GM23338 (cell line): ENCODE results near the gene KSR2. TPM values are rescaled to one million over a fixed set of nuclear protein-coding genes. Genes with fewer than 3 reads are reported as not detected.

Source experiments
- ATAC-seq: fragments of 200-7000 bp; cut with Tn5 transposase; 3 replicates; pipeline ENCODE4 v1.9.1; 2020
- DNase-seq: peaks from one replicate; pipeline ENCODE4 v3.0.0-alpha.2; 2015; ENCODE audit warnings: low spot score
- H2AFZ ChIP-seq: fragments of 200-600 bp; sonication (generic); 2 replicates; pipeline ENCODE4 v1.8.0; 2016; ENCODE audit warnings: antibody characterized with exemption, mild to moderate bottlenecking, moderate library complexity
- H3F3A ChIP-seq: fragments of 200-600 bp; sonication (generic); replicated peaks from 2 replicates; pipeline ENCODE4 v1.8.0; 2017; ENCODE audit warnings: antibody characterized with exemption, mixed run types, low read depth
- H3K27ac ChIP-seq: fragments of 200-600 bp; sonication (generic); 2 replicates; pipeline ENCODE4 v1.6.1; 2016; ENCODE audit warnings: low read depth
- H3K27me3 ChIP-seq: fragments of 200-600 bp; sonication (generic); 2 replicates; pipeline ENCODE4 v1.8.0; 2016; ENCODE audit warnings: mild to moderate bottlenecking, mixed run types, moderate library complexity; ENCODE audit not compliant: insufficient read depth
- H3K36me3 ChIP-seq: fragments of 200-600 bp; sonication (generic); 2 replicates; pipeline ENCODE4 v1.8.0; 2016; ENCODE audit warnings: mild to moderate bottlenecking; ENCODE audit not compliant: insufficient read depth
- H3K4me1 ChIP-seq: fragments of 200-600 bp; sonication (generic); 2 replicates; pipeline ENCODE4 v1.8.0; 2016; ENCODE audit warnings: mild to moderate bottlenecking, moderate library complexity; ENCODE audit not compliant: insufficient read depth
- H3K4me2 ChIP-seq: fragments of 200-600 bp; sonication (generic); 2 replicates; pipeline ENCODE4 v1.7.1; 2017; ENCODE audit warnings: mixed run types
- H3K4me3 ChIP-seq: fragments of 200-600 bp; sonication (generic); 2 replicates; pipeline ENCODE4 v1.6.1; 2016; ENCODE audit warnings: mixed run types
- H3K79me2 ChIP-seq: fragments of 200-600 bp; sonication (generic); replicated peaks from 2 replicates; pipeline ENCODE4 v1.8.0; 2017; ENCODE audit warnings: mild to moderate bottlenecking; ENCODE audit not compliant: insufficient read depth
- H3K9me2 ChIP-seq: fragments of 200-600 bp; sonication (generic); 2 replicates; pipeline ENCODE4 v1.8.0; 2017; ENCODE audit not compliant: insufficient read depth
- H4K20me1 ChIP-seq: fragments of 200-600 bp; sonication (generic); replicated peaks from 2 replicates; pipeline ENCODE4 v1.8.0; 2017; ENCODE audit warnings: mild to moderate bottlenecking; ENCODE audit not compliant: insufficient read depth
- H3K27ac Mint-ChIP-seq: 2 replicates; pipeline ENCODE4 v1.8.0; 2020; ENCODE audit warnings: inconsistent platforms, mild to moderate bottlenecking, moderate library complexity, mixed read lengths
- H3K27me3 Mint-ChIP-seq: 3 replicates; pipeline ENCODE4 v1.8.0; 2022; ENCODE audit warnings: low read depth, mild to moderate bottlenecking, moderate library complexity, mixed read lengths, inconsistent platforms; ENCODE audit not compliant: insufficient read depth, poor library complexity
- H3K36me3 Mint-ChIP-seq: 3 replicates; pipeline ENCODE4 v1.8.0; 2021; ENCODE audit warnings: low read depth, mild to moderate bottlenecking, inconsistent platforms, moderate library complexity, mixed read lengths
- H3K4me1 Mint-ChIP-seq: 3 replicates; pipeline ENCODE4 v1.8.0; 2020; ENCODE audit warnings: mild to moderate bottlenecking, inconsistent platforms, mixed read lengths
- H3K4me3 Mint-ChIP-seq: 3 replicates; pipeline ENCODE4 v1.8.0; 2021; ENCODE audit warnings: moderate library complexity, mild to moderate bottlenecking, inconsistent platforms, mixed read lengths
- H3K9me3 Mint-ChIP-seq: 3 replicates; pipeline ENCODE4 v1.8.0; 2020; ENCODE audit warnings: moderate library complexity, mild to moderate bottlenecking, inconsistent platforms, mixed read lengths
- CREB1 ChIP-seq: fragments of 250-450 bp; sonication (Bioruptor Pico); IDR thresholded peaks from 2 replicates; pipeline ENCODE4 v1.5.0; 2020; ENCODE audit warnings: low read depth, mild to moderate bottlenecking, moderate library complexity
- CTCF ChIP-seq, 2 experiments: fragments of 200-600 bp in 1 of 2; sonication (generic) in 1 of 2; conservative IDR thresholded peaks; 2 replicates each; pipeline versions ENCODE4 v1.5.1 to v1.6.1; 2016 to 2017; ENCODE audit warnings: antibody characterized with exemption in 2 of 2, low read depth in 2 of 2, mild to moderate bottlenecking in 2 of 2, moderate library complexity in 1 of 2
- EZH2 ChIP-seq: fragments of 200-600 bp; sonication (generic); IDR thresholded peaks from one replicate; pipeline ENCODE4 v1.8.0; 2017; ENCODE audit warnings: antibody characterized with exemption, mild to moderate bottlenecking, low read depth; ENCODE audit not compliant: unreplicated experiment
- EZH2phosphoT487 ChIP-seq: fragments of 200-600 bp; sonication (generic); IDR thresholded peaks from one replicate; pipeline ENCODE4 v1.8.1; 2018; ENCODE audit warnings: antibody characterized with exemption; ENCODE audit not compliant: unreplicated experiment
- JUNB ChIP-seq: IDR thresholded peaks from one replicate; pipeline ENCODE4 v1.6.1; 2016; ENCODE audit warnings: antibody characterized with exemption; ENCODE audit not compliant: unreplicated experiment
- NANOG ChIP-seq: IDR thresholded peaks from 2 replicates; pipeline ENCODE4 v1.6.1; 2016; ENCODE audit warnings: antibody characterized with exemption, borderline replicate concordance
- POLR2AphosphoS5 ChIP-seq: IDR thresholded peaks from 2 replicates; pipeline ENCODE4 v1.6.1; 2016; ENCODE audit warnings: antibody characterized with exemption, low read depth
- REST ChIP-seq: IDR thresholded peaks from one replicate; pipeline ENCODE4 v1.6.1; 2018; ENCODE audit warnings: antibody characterized with exemption; ENCODE audit not compliant: unreplicated experiment
- STAT1 ChIP-seq: IDR thresholded peaks from one replicate; pipeline ENCODE4 v1.6.1; 2016; ENCODE audit warnings: antibody characterized with exemption; ENCODE audit not compliant: unreplicated experiment
- ZNF114 ChIP-seq: fragments of 250-450 bp; sonication (Bioruptor Pico); IDR thresholded peaks from 2 replicates; pipeline ENCODE4 v1.5.0; 2020; ENCODE audit warnings: mild to moderate bottlenecking, moderate library complexity
- ZNF331 ChIP-seq: fragments of 250-450 bp; sonication (Bioruptor Pico); IDR thresholded peaks from 2 replicates; pipeline ENCODE4 v1.5.0; 2020; ENCODE audit warnings: low read depth, mild to moderate bottlenecking, moderate library complexity
- polyA plus RNA-seq: library from polyadenylated mRNA; unstranded; fragments of >200 nt; fragmentation: Nextera tagmentation; extraction: Ambion mirVana; gene quantifications from 2 replicates; pipeline ENCODE4 v1.2.1, GENCODE V29; 2016
- total RNA-seq: library from RNA; depleted of rRNA; stranded (reverse); fragments of >200 nt; shearing (Covaris generic); gene quantifications from 2 replicates; pipeline ENCODE4 v1.2.3, GENCODE V29; 2014
- TF ChIP-seq, protein P1 (sequence below): IDR thresholded peaks from 2 replicates; pipeline ENCODE4 v1.6.1; 2016; ENCODE audit warnings: antibody characterized with exemption
- TF ChIP-seq, protein P2 (sequence below): fragments of 250-450 bp; sonication (Bioruptor Pico); IDR thresholded peaks from 2 replicates; pipeline ENCODE4 v1.5.0; 2020; ENCODE audit warnings: mild to moderate bottlenecking, moderate library complexity

The KSR2 gene
- total and polyA plus RNA-seq, 2 experiments from 2014 or later, result 1.1 to 2.7 TPM

GRCh38 chr12:117904051-117904450 is 64.7 kb downstream of the KSR2 start:
- TF ChIP-seq JUNB (no peak), CREB1 (CRISPR knock-in tag) (no peak), EZH2phosphoT487 (no peak), NANOG (no peak), ZNF114 (no peak), ZNF331 (CRISPR knock-in tag) (no peak), REST (no peak), STAT1 (no peak), POLR2AphosphoS5 (no peak), EZH2 (no peak), CTCF (conservative IDR thresholded peaks at IDR 0.05; ENCODE audit: low read depth in 2 of 2) (no peak)
- TF ChIP-seq, protein P1, sequence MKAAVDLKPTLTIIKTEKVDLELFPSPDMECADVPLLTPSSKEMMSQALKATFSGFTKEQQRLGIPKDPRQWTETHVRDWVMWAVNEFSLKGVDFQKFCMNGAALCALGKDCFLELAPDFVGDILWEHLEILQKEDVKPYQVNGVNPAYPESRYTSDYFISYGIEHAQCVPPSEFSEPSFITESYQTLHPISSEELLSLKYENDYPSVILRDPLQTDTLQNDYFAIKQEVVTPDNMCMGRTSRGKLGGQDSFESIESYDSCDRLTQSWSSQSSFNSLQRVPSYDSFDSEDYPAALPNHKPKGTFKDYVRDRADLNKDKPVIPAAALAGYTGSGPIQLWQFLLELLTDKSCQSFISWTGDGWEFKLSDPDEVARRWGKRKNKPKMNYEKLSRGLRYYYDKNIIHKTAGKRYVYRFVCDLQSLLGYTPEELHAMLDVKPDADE, result no peak
- TF ChIP-seq, protein P2, sequence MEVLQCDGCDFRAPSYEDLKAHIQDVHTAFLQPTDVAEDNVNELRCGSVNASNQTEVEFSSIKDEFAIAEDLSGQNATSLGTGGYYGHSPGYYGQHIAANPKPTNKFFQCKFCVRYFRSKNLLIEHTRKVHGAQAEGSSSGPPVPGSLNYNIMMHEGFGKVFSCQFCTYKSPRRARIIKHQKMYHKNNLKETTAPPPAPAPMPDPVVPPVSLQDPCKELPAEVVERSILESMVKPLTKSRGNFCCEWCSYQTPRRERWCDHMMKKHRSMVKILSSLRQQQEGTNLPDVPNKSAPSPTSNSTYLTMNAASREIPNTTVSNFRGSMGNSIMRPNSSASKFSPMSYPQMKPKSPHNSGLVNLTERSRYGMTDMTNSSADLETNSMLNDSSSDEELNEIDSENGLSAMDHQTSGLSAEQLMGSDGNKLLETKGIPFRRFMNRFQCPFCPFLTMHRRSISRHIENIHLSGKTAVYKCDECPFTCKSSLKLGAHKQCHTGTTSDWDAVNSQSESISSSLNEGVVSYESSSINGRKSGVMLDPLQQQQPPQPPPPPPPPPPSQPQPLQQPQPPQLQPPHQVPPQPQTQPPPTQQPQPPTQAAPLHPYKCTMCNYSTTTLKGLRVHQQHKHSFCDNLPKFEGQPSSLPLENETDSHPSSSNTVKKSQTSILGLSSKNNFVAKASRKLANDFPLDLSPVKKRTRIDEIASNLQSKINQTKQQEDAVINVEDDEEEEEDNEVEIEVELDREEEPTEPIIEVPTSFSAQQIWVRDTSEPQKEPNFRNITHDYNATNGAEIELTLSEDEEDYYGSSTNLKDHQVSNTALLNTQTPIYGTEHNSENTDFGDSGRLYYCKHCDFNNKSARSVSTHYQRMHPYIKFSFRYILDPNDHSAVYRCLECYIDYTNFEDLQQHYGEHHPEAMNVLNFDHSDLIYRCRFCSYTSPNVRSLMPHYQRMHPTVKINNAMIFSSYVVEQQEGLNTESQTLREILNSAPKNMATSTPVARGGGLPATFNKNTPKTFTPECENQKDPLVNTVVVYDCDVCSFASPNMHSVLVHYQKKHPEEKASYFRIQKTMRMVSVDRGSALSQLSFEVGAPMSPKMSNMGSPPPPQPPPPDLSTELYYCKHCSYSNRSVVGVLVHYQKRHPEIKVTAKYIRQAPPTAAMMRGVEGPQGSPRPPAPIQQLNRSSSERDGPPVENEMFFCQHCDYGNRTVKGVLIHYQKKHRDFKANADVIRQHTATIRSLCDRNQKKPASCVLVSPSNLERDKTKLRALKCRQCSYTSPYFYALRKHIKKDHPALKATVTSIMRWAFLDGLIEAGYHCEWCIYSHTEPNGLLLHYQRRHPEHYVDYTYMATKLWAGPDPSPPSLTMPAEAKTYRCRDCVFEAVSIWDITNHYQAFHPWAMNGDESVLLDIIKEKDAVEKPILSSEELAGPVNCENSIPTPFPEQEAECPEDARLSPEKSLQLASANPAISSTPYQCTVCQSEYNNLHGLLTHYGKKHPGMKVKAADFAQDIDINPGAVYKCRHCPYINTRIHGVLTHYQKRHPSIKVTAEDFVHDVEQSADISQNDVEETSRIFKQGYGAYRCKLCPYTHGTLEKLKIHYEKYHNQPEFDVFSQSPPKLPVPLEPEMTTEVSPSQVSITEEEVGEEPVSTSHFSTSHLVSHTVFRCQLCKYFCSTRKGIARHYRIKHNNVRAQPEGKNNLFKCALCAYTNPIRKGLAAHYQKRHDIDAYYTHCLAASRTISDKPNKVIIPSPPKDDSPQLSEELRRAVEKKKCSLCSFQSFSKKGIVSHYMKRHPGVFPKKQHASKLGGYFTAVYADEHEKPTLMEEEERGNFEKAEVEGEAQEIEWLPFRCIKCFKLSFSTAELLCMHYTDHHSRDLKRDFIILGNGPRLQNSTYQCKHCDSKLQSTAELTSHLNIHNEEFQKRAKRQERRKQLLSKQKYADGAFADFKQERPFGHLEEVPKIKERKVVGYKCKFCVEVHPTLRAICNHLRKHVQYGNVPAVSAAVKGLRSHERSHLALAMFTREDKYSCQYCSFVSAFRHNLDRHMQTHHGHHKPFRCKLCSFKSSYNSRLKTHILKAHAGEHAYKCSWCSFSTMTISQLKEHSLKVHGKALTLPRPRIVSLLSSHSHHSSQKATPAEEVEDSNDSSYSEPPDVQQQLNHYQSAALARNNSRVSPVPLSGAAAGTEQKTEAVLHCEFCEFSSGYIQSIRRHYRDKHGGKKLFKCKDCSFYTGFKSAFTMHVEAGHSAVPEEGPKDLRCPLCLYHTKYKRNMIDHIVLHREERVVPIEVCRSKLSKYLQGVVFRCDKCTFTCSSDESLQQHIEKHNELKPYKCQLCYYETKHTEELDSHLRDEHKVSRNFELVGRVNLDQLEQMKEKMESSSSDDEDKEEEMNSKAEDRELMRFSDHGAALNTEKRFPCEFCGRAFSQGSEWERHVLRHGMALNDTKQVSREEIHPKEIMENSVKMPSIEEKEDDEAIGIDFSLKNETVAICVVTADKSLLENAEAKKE (CRISPR knock-in tag), result no peak
- Mint-ChIP-seq H3K4me3 (no peak overlapping the region), H3K9me3 (no peaks in the 10 kb centered on the region; the same call in 2 of the 3 replicates), H3K36me3 (no peaks in the 10 kb centered on the region), H3K27ac (no peak overlapping the region), H3K27me3 (peaks cover 3% of the 10 kb centered on the region), H3K4me1 (peaks cover 7% of the 10 kb centered on the region; the same call in 2 of the 3 replicates)
- Histone ChIP-seq H3F3A (no peaks in the 10 kb centered on the region), H3K36me3 (no peaks in the 10 kb centered on the region), H3K4me1 (no peaks in the 10 kb centered on the region), H3K9me2 (no peaks in the 10 kb centered on the region), H3K27ac (no peak overlapping the region), H3K4me2 (no peak overlapping the region), H3K27me3 (no peaks in the 10 kb centered on the region), H3K79me2 (no peaks in the 10 kb centered on the region), H4K20me1 (no peaks in the 10 kb centered on the region; the same call in 1 of the 2 replicates), H2AFZ (no peak overlapping the region), H3K4me3 (no peak overlapping the region)
- no peak for ATAC-seq
- no peak for DNase-seq
